Trophoblast cell (in vitro differentiated cells and primary cell): ENCODE data around the gene AHNAK2.
"Not testable (repeated sequence)": the region's sequence is repeated elsewhere in the genome, so short reads cannot be mapped to it uniquely, and the experiment has no call there.

Experiments used
- DNase-seq, 2 donors: peaks; one replicate each; pipeline ENCODE4 v3.0.0-alpha.2; 2016
- H2AFZ ChIP-seq: 2 replicates; pipeline ENCODE4 v1.6.1; 2013; ENCODE audit warnings: low read length, moderate library complexity, mild to moderate bottlenecking; ENCODE audit not compliant: insufficient read depth, poor library complexity
- H2AK5ac ChIP-seq: 2 replicates; pipeline ENCODE4 v1.6.1; 2013; ENCODE audit warnings: mild to moderate bottlenecking, low read length
- H2BK120ac ChIP-seq: 2 replicates; pipeline ENCODE4 v1.6.1; 2013; ENCODE audit warnings: low read length, mild to moderate bottlenecking, moderate library complexity; ENCODE audit not compliant: insufficient read depth, poor library complexity
- H2BK12ac ChIP-seq: 2 replicates; pipeline ENCODE4 v1.6.1; 2013; ENCODE audit warnings: mild to moderate bottlenecking, low read length, moderate library complexity
- H2BK5ac ChIP-seq: 2 replicates; pipeline ENCODE4 v1.6.1; 2013; ENCODE audit warnings: low read length, low read depth, moderate library complexity, mild to moderate bottlenecking; ENCODE audit not compliant: poor library complexity
- H3K14ac ChIP-seq: 2 replicates; pipeline ENCODE4 v1.6.1; 2013; ENCODE audit warnings: mild to moderate bottlenecking, low read length
- H3K18ac ChIP-seq: 2 replicates; pipeline ENCODE4 v1.6.1; 2013; ENCODE audit warnings: mild to moderate bottlenecking, low read length
- H3K23ac ChIP-seq: 2 replicates; pipeline ENCODE4 v1.6.1; 2013; ENCODE audit warnings: low read length
- H3K27ac ChIP-seq: 2 replicates; pipeline ENCODE4 v1.5.1; 2013; ENCODE audit warnings: low read depth, mild to moderate bottlenecking, inconsistent platforms, low read length, moderate library complexity
- H3K27me3 ChIP-seq: 2 replicates; pipeline ENCODE4 v1.6.1; 2013; ENCODE audit warnings: inconsistent platforms, mild to moderate bottlenecking, low read length, moderate library complexity; ENCODE audit not compliant: insufficient read depth
- H3K36me3 ChIP-seq, 2 experiments: 1 replicate in 1 of 2; 2 replicates in 1 of 2; pipeline ENCODE4 v1.6.1; 2013; ENCODE audit warnings: low read length in 2 of 2, mild to moderate bottlenecking in 2 of 2, moderate library complexity in 1 of 2; ENCODE audit not compliant: insufficient read depth in 2 of 2, control insufficient read depth in 1 of 2
- H3K4ac ChIP-seq: 2 replicates; pipeline ENCODE4 v1.6.1; 2013; ENCODE audit warnings: low read depth, mild to moderate bottlenecking, low read length, moderate library complexity
- H3K4me1 ChIP-seq, 2 experiments: 1 replicate in 1 of 2; 2 replicates in 1 of 2; pipeline ENCODE4 v1.6.1; 2013; ENCODE audit warnings: low read length in 2 of 2, mild to moderate bottlenecking in 2 of 2, moderate library complexity in 1 of 2; ENCODE audit not compliant: insufficient read depth in 2 of 2, control insufficient read depth in 1 of 2
- H3K4me2 ChIP-seq: 2 replicates; pipeline ENCODE4 v1.6.1; 2013; ENCODE audit warnings: inconsistent platforms, mild to moderate bottlenecking, low read length, moderate library complexity
- H3K4me3 ChIP-seq: 2 replicates; pipeline ENCODE4 v1.5.1; 2013; ENCODE audit warnings: mild to moderate bottlenecking, low read depth, low read length, inconsistent platforms
- H3K79me1 ChIP-seq: one replicate; pipeline ENCODE4 v1.6.1; 2013; ENCODE audit warnings: low read length
- H3K79me2 ChIP-seq: 2 replicates; pipeline ENCODE4 v1.6.1; 2013; ENCODE audit warnings: low read length, mild to moderate bottlenecking; ENCODE audit not compliant: control insufficient read depth, insufficient read depth, poor library complexity
- H3K9ac ChIP-seq: 2 replicates; pipeline ENCODE4 v1.6.1; 2013; ENCODE audit warnings: mild to moderate bottlenecking, low read length
- H3K9me3 ChIP-seq: 2 replicates; pipeline ENCODE4 v1.6.1; 2013; ENCODE audit warnings: low read depth, mild to moderate bottlenecking, control low read depth, inconsistent platforms, low read length; ENCODE audit not compliant: insufficient read depth
- H4K12ac ChIP-seq: 2 replicates; pipeline ENCODE4 v1.6.1; 2013; ENCODE audit warnings: low read depth, mild to moderate bottlenecking, low read length, moderate library complexity
- H4K8ac ChIP-seq: 2 replicates; pipeline ENCODE4 v1.6.1; 2013; ENCODE audit warnings: low read depth, mild to moderate bottlenecking, low read length, moderate library complexity
- H4K91ac ChIP-seq: one replicate; pipeline ENCODE4 v1.6.1; 2013; ENCODE audit warnings: low read depth, mild to moderate bottlenecking, low read length, moderate library complexity
- WGBS: extraction: QIAGEN DNeasy Blood & Tissue Kit; methylation state at CpG from one replicate; pipeline ENCODE4 v1.1.7; 2013; ENCODE audit warnings: missing lambda C conversion rate; ENCODE audit not compliant: insufficient read length, insufficient coverage; ENCODE audit errors: extremely low coverage; 5-methylcytosine and 5-hydroxymethylcytosine counted together

Gene AHNAK2

DNA sequence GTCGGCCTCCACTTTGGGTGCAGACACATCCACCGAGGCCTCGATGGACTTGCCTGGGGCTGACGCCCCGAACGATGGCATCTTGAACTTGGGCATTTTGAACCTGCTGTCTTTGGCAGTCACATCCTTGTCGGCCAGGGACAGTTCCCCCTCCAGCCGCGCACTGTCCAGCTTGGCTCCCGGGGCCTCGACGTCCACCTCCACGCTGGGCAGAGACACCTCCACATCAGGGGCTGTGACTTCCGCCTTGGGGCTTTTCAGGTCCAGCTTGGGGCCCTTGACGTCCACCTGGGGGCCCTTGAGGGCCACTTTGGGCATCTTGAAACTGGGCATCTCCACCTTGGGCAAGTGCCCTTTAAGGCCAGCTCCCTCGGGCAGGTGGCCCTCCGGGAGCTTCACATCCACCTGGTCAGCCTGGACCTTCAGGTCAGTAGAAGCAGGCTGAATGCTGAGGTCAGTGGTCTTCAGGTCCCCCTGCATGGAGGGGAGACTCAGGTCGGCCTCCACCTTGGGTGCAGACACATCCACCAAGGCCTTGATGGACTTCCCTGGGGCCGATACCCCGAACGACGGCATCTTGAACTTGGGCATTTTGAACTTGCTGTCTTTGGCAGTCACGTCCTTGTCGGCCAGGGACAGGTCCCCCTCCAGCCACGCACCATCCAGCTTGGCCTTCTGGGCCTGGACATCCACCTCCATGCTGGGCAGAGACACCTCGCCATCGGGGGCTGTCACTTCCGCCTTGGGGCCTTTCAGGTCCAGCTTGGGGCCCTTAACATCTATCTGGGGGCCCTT, 26.1 kb downstream of the AHNAK2 start:
- not testable (repeated sequence) for H3K79me2 ChIP-seq, H3K18ac ChIP-seq, H4K91ac ChIP-seq, H2BK12ac ChIP-seq, H2BK120ac ChIP-seq, DNase-seq, H3K23ac ChIP-seq, H3K27me3 ChIP-seq, H3K4me2 ChIP-seq, H3K14ac ChIP-seq, H2AFZ ChIP-seq, H3K9ac ChIP-seq, H3K27ac ChIP-seq, H3K4me1 ChIP-seq, H2BK5ac ChIP-seq, H3K4me3 ChIP-seq, H4K8ac ChIP-seq, H3K4ac ChIP-seq, H3K36me3 ChIP-seq, H2AK5ac ChIP-seq, H3K79me1 ChIP-seq, H4K12ac ChIP-seq
- H3K9me3 ChIP-seq, result peaks cover 18% of the 10 kb centered on the region
- no CpG with 5 or more reads among the region's 28 CpGs for WGBS

DNA sequence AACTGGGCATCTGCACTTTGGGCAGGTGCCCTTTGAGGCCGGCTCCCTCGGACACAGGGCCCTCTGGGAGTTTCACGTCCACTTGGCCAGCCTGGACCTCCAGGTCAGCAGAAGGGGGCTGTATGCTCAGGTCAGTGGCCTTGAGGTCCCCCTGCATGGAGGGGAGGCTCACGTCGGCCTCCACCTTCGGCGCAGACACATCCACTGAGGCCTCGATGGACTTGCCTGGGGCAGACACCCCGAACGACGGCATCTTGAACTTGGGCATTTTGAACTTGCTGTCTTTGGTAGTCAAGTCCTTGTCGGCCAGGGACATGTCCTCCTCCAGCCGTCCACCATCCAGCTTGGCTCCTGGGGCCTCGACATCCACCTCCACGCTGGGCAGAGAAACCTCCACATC, 27.5 kb downstream of the AHNAK2 start:
- not testable (repeated sequence) for H3K4me2 ChIP-seq, H2AFZ ChIP-seq, H3K36me3 ChIP-seq, H3K27ac ChIP-seq, H4K8ac ChIP-seq, H2BK120ac ChIP-seq, H3K4ac ChIP-seq, H3K79me1 ChIP-seq, H3K4me1 ChIP-seq, DNase-seq, H3K14ac ChIP-seq, H4K12ac ChIP-seq, H3K18ac ChIP-seq, H4K91ac ChIP-seq, H3K9ac ChIP-seq, H2BK5ac ChIP-seq, H2BK12ac ChIP-seq, H3K27me3 ChIP-seq, H3K4me3 ChIP-seq, H3K79me2 ChIP-seq, H2AK5ac ChIP-seq, H3K23ac ChIP-seq
- no CpG with 5 or more reads among the region's 15 CpGs for WGBS
- peaks cover 23% of the 10 kb centered on the region for H3K9me3 ChIP-seq

- H3K27me3 ChIP-seq, result no peaks in the 10 kb centered on the region
- no peak overlapping the region for H3K27ac ChIP-seq
- no peak overlapping the region for H2AFZ ChIP-seq
- H3K4me1 ChIP-seq, result no peaks in the 10 kb centered on the region
- no peaks in the 10 kb centered on the region for H3K36me3 ChIP-seq
- no peak overlapping the region for H3K4ac ChIP-seq
- no peak overlapping the region for H4K8ac ChIP-seq
- no peaks in the 10 kb centered on the region for H3K79me2 ChIP-seq
- H2BK120ac ChIP-seq, result no peak overlapping the region
- DNase-seq, result no peak
- no peak overlapping the region for H2BK12ac ChIP-seq
- WGBS, result no CpG with 5 or more reads among the region's 17 CpGs
- H3K4me2 ChIP-seq, result no peak overlapping the region
- peaks cover 24% of the 10 kb centered on the region for H3K9me3 ChIP-seq
- no peak overlapping the region for H3K18ac ChIP-seq
- H4K91ac ChIP-seq, result no peak overlapping the region
- no peak overlapping the region for H2BK5ac ChIP-seq
- H3K4me3 ChIP-seq, result no peak overlapping the region
- H3K9ac ChIP-seq, result no peak overlapping the region
- no peak overlapping the region for H4K12ac ChIP-seq
- H2AK5ac ChIP-seq, result no peak overlapping the region
- H3K23ac ChIP-seq, result no peak overlapping the region
- no peaks in the 10 kb centered on the region for H3K79me1 ChIP-seq
- no peak overlapping the region for H3K14ac ChIP-seq
Observed at GRCh38 chr14:104950021-104950420, 28.2 kb downstream of the AHNAK2 start.

GRCh38 chr14:104949406-104949955, 28.7 kb downstream of the AHNAK2 start:
- not testable (repeated sequence) for H2AFZ ChIP-seq, H3K79me1 ChIP-seq, H3K4me3 ChIP-seq, H3K27ac ChIP-seq, H2AK5ac ChIP-seq, H3K4me2 ChIP-seq, H4K12ac ChIP-seq, H3K23ac ChIP-seq, H3K14ac ChIP-seq, H3K36me3 ChIP-seq, H3K27me3 ChIP-seq, H3K4ac ChIP-seq, H3K79me2 ChIP-seq, H3K4me1 ChIP-seq, H2BK5ac ChIP-seq, H2BK12ac ChIP-seq, H4K8ac ChIP-seq, H2BK120ac ChIP-seq, DNase-seq, H3K18ac ChIP-seq, H4K91ac ChIP-seq, H3K9ac ChIP-seq
- WGBS, result no CpG with 5 or more reads among the region's 24 CpGs
- H3K9me3 ChIP-seq, result peaks cover 25% of the 10 kb centered on the region
